SU-DHL-6 (cell line): ENCODE data around the gene NSF.

Source experiments
- CTCF ChIP-seq: fragments of 200-600 bp; sonication (generic); IDR thresholded peaks from one replicate; pipeline ENCODE4 v1.5.1; 2017; ENCODE audit warnings: antibody characterized with exemption, mild to moderate bottlenecking, low read length, moderate library complexity; ENCODE audit not compliant: insufficient read depth, poor library complexity, severe bottlenecking
- EZH2phosphoT487 ChIP-seq: fragments of 200-600 bp; sonication (generic), shearing (Covaris generic); conservative IDR thresholded peaks from 2 replicates; pipeline ENCODE4 v1.6.1; 2018; ENCODE audit warnings: mild to moderate bottlenecking, antibody characterized with exemption, low read length, moderate library complexity, mixed read lengths

GRCh38 chr17:46765453-46765852, 175.0 kb downstream of the NSF start:
- TF ChIP-seq CTCF, result no peak
- no peak for TF ChIP-seq EZH2phosphoT487
